Urothelium cell line (cell line): ENCODE measurements around the gene TGFBR3.
A peak's percentile ranks its signal among the peaks of the same experiment; 100 is the strongest.

ENCODE experiments used
- DNase-seq: peaks from one replicate; pipeline ENCODE4 v3.0.0; 2011; ENCODE audit warnings: low spot score, mixed read lengths
- FAIRE-seq: peaks from 2 replicates; lab custom pipeline; 2011; peaks lifted over from hg19 to GRCh38; lab: Jason Lieb, UNC

Gene TGFBR3

DNA sequence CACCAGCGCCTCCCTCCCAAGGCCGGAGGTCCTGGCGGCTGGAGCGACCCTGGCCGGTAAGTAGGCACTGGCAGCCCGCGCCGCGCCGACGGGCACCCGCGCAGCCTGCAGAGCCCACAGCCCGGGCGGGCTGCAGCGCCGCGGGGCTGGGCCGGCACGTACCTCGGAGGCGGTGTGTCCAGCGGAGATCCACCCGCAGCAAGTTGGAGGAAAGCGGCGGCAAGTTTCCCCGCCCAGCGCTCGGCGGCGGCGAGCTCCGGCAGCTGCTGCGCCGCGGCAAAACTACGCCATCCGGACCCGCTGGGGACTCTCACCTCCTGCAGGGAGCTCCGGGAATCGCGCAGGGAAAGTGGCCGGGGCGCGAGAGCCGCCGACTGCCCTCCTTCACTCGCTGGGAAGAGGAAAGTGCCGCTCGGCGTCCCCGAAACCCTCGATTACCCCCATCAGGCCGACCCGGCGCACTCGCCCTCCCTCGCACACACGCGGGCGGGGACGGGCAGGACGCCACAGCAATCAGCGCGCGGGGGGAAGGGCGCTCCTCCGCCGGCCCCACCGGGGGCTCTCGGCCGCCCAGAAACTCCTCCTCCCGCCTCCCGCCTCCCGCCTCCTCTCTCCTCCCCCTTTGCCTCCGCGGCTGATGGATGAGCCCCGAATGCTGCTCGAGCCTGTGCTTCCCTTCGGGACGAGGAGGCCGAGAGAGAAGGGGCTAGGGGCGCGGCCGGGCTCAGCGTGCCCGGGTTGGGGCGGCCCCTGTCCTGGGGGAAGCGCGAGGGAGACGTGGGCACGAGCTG, at the start of gene TGFBR3:
TSS of gene TGFBR3 (minus strand) at position 436 of the 791 bp plus-strand sequence. CDS start 24,620 bp downstream, outside the sequence.
- FAIRE-seq: no peak

GRCh38 chr1:91929250-91929649, 43.3 kb upstream of the TGFBR3 start:
- FAIRE-seq: no peak
- DNase-seq: peak; percentile 32

More for the DNA sequence above, at the start of gene TGFBR3:
- DNase-seq: peak; percentile 90

DNA sequence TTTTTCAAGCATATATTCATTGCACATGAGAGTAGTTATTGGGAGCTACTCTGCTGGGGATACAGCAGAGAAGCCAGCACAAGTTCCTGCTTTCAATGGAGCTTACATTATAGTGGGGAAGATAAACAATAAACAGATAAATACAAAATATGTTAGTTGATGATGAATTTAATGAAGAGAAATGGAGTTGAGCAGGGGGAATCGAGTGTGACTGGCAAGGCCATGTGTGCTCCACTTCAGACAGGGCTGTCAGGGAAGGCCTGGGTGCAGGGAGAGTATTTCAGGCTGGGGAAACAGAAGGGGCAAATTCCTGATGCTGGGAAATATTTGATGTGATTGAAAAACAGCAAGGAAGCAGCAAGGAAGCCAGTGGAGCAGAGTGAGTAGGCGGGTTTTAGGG, 42.1 kb upstream of the TGFBR3 start:
- no peak for DNase-seq
- no peak for FAIRE-seq

- FAIRE-seq (no peak), DNase-seq (no peak)
Observed at GRCh38 chr1:91925644-91926435, 39.9 kb upstream of the TGFBR3 start.

- DNase-seq: peak; percentile 53
- no peak for FAIRE-seq
Observed at GRCh38 chr1:91924146-91924545, 38.2 kb upstream of the TGFBR3 start.

- DNase-seq (no peak), FAIRE-seq (no peak)
Observed at GRCh38 chr1:91919962-91920361, 34.0 kb upstream of the TGFBR3 start.

DNA sequence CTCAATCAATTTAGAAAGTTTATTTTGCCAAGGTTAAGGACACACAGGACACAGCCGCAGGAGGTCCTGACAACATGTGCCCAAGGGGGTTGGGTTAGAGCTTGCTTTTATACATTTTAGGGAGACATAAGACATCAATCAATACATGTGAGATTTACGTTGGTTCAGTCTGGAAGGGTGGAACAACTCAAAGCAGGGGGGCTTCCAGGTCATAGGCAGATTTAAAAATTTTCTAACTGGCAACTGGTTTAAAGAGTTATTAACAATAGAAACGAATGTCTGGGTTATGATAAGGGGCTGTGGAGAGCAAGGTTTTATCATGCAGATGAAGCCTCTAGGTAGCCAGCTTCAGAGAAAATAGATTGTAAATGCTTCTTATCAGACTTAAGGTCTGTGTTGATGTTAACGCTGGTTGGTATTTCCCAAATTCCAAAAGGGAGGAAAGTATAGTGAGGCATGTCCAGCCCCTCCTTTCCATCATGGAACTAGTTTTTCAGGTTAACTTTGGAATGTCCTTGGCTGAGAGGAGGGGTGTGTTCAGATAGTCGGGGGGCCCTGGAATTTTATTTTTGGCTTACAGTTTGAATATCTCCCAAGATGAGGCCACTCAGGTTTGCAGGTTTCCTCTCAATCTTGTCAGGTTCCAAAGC, 31.0 kb upstream of the TGFBR3 start:
- DNase-seq: no peak
- no peak for FAIRE-seq

DNA sequence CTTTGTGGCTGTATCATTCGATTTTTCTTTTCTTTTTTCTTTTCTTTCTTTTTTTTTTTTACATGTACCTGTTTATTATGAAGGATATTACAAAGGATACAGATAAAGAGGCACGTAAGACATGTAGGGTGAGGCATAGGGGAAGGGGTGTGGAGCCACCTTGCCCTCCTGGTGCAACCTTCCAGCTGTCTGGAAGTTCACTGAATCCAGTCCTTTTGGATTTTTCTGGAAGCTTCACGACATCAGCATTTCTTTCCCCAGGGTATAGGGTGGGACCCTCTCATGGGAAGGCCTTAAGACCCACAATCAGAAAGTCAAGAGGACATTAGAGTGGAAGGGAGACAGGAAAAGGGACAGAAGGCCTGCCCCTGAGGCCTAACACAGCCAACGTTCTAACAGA, 30.1 kb upstream of the TGFBR3 start:
- FAIRE-seq (no peak), DNase-seq (no peak)

DNA sequence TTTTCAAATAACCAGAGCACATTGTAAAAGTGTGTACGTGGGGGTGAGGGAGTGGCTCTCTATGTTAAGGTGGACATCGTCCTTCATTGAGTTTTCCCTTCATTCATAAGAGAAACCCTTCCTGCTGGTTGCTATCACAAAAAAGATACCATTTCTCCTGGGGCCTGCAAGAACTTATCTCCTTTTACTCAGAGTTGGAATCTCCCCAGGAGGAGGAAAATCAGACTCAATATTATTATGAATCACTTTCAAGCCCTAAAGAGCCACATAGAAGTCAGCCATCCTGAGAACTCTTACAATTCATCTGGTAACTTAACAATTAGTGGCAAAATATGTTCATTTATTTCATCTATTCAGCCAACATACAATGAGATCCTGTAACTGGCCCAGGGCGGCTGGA, 27.1 kb upstream of the TGFBR3 start:
- no peak for DNase-seq
- no peak for FAIRE-seq

DNA sequence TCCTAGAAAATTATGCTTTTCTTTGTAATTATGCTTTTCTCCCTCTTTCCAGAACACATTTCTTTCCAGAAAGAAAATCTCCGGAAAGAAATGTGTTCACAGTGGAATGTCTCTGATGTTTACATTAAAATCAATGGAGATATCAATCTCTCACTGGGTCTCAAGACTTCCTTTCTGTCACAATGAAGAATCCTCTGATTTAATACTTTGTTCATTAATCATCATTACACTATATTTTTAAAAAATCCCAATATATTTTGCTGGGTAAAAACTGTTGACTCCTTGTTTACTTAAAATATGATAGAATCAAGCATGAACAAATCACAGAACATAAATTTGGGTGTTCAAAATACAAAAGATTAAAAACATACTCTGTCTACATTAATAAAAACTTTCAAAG, 26.3 kb upstream of the TGFBR3 start:
- no peak for DNase-seq
- no peak for FAIRE-seq

DNA sequence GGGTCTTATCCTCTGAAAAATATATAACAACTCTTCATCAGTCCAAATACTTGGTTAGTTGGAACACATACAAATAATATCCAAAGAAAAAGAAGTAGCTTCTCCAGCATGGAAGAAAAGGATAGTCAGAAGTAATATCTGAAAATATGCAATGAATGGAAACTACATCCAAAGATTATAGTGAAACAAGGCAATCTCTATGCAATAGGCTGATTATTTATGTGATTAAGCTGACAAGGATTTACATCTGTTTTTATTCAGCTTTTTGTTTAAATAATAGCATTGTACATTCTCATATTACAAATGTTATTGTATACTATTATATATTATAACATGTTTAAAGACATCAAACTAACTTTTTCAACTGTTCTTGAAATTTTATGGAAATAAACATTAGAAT, 15.3 kb upstream of the TGFBR3 start:
- FAIRE-seq (no peak), DNase-seq (no peak)

DNA sequence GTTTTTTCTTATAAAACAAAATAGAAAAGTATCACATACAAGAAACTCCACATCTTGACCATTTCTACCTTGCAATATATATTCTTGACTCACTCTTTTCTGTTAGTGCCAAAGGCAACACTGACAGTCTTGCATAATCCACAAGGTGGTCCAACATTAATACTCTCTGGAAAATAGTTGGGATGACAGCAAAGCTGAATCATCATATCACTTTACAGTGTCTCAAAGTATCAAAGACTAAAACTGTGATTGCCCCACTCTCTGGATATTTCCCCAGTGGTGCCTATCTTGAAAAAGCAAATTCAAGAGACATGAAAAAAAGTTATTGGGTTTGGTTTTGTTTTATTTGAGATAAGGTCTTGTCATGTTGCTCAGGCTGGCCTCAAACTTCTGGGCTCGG, 14.6 kb upstream of the TGFBR3 start:
- peak; percentile 60 for DNase-seq
- FAIRE-seq: no peak

DNA sequence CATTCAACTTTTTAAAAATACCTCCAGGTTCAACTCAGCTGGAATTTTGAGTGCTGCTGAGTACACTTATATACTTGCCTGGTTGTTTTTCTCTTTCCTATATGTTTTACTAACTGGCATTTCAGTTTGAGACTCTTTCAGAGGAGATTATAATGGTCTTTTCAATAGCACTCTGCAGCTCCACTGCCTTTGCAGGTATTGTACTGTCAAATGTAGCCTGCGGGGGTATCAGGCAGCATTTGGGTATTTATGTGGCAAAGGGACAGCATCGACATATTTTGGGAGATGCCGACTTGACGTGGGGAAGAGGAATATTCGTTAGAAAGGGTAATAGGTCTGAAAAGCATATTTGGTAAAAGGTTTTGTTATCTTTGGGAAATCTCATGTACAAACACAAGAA, 11.1 kb upstream of the TGFBR3 start:
- DNase-seq (no peak), FAIRE-seq (no peak)

DNA sequence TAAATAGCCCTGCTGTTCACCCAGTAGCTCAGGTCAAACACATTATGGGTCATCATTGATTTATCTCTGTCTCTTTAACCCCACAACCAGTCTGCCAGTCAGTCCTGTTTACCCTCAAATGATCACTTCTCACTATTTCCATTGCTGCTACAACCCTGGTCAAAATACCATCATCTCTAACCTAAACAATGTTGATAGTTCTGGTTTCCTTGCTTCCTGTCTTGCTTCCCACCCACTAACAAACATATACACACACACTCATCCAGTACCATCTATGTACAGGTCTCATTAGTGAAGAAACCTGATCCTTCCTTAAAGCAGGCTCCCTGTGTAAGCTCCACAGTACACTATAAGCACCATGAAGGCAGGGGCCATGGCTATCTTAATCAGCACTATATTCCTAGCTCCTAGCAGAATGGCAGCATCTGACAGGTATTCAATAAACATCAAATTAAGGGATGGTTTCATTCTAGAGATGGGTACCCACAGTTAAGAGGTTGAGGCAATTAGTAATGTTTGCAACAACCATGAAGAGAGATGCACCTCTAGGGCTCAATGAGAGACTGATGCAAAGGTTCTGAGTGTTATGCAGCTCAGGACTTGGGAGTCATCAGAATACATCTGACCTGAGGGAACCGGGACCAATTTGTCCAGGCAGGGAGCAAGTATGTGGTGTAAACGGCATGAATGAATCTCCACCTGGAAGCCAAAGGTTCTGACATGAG, 10.0 kb upstream of the TGFBR3 start:
- no peak for DNase-seq
- FAIRE-seq: no peak

DNA sequence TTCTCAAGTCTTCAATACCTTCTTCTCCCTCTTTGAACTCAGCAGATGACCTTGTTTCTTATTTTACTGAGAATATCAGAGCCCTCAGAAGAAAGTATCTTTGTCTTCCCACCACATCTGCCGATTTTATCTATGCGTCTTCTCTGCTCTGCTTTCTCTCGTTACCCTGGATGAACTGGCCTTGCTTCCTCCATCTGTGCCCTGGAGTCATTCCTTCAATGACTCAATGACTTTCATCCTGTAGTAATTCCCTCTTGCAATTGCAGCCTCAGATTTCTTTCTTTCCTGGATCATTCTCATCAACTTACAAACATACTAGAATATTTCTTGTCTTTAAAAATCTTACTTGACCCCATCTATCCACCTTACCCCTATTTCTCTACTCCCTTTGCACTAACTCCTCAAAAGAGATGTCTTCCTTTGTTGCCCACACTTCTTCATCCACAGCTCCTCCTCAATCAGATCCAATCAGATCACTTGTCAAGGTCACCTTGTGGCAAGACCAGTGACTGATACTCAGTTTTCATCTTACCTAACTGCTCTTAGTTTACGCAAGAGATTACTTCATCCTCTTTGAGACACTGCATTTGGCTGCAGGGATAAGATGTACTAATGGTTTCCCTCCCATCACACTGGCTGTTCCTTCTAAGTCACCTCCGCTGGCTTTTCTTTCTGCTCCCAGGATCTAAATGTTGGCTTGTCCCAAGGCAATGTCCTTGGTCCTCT, 8.2 kb upstream of the TGFBR3 start:
- FAIRE-seq: no peak
- no peak for DNase-seq

DNA sequence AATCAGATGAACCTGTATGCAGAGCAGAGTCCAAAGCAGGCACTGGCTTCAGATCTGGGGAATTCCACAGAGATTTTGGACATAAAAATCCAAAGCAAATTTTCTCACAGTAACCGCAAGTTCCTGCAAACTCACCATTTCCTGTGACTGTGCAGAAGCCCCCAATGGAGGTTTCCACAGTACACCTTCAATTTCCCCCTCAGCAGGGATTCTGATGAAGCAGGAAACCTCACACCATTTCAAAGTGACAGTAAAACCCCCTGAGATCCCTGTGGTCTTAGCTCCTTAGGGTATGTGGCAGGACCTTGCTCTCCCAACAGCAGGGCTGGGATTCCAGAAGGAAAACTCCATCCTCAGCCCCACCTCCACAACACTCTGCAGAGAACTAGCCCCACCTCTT, 6.0 kb upstream of the TGFBR3 start:
- DNase-seq (no peak), FAIRE-seq (no peak)

DNA sequence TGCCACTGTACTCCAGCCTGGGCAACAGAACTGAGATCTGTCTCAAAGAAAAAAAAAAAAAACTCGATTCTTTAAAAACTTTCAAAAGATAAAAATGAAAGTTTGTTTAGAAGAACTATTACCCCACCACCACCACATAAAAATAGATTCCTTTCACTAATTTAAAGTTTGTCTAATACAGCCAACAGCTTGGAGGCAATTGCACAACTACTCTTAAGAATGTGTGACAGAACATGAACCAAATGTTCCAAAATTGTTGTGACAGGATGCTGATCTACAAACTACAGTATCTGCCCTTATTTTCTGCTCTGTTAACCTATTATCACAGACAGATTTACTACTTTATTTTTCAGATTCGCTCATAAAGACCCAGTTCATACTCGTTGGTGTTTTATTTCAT, 5.5 kb upstream of the TGFBR3 start:
- no peak for FAIRE-seq

GRCh38 chr1:91889717-91890459, 3.9 kb upstream of the TGFBR3 start:
- no peak for FAIRE-seq
- DNase-seq: peak; percentile 44

More for the DNA sequence above, 5.5 kb upstream of the TGFBR3 start:
- no peak for DNase-seq

GRCh38 chr1:91885213-91885715, 687 bp downstream of the TGFBR3 start:
- FAIRE-seq: no peak
- DNase-seq: peak; percentile 14
